ENCODE data around the gene PLCH1.

Gene PLCH1

DNA sequence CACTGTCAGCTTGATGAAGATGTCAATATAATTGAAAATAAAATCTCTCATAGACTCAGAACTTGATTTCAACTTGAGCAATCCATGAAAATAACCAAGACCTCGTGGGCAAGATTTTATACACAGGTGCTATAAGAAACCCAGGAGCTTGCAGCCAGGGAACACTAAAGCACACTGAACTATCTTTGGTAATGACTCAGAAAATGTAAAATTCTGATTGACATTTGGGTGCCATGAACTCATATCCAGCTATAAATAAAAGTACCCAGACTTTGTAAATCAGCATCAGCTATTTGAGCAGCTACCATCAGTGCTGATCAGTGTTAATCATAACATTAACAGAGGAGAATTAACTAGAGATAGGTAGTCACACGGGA is 61.5 kb downstream of the PLCH1 start:
- DNase-seq (ENCODE audit: low spot score) = no peak

- no peak for DNase-seq (ENCODE audit: low spot score)
Measured at GRCh38 chr3:155682426-155683343, 62.2 kb downstream of the PLCH1 start.

DNA sequence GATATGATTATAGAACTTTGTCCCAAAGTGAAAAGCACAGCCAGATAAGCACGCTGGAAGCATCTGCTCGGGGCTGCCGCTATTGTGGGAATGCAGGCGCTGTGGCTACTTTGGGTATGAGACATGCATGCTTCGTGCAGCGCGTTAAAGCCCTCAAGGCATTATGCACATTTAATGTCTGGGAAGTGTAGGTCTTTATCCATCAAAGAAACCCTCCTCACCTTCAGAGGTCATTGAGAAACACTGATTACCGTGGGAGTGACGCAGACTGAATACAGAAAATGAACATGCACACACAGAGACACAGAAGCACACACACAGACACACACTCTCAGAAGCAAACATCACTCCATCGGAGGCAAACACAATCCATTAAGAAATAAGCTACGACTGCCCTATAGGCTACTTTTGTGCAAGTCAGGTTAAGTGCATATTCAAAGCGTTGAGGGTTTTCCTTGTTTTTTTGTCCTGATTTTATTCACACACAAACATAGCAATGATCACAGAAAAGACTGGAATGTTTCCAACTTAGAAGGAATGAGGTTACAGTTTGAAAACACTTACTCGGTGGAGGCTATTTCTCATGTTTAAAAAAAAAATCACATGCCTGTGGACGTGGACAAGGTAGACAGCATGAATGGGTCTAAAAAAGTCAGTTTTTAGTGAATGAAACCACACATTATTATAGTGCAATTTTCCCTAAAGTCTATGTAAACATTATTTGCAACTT is 68.5 kb downstream of the PLCH1 start:
- no peak for DNase-seq (ENCODE audit: low spot score)

DNA sequence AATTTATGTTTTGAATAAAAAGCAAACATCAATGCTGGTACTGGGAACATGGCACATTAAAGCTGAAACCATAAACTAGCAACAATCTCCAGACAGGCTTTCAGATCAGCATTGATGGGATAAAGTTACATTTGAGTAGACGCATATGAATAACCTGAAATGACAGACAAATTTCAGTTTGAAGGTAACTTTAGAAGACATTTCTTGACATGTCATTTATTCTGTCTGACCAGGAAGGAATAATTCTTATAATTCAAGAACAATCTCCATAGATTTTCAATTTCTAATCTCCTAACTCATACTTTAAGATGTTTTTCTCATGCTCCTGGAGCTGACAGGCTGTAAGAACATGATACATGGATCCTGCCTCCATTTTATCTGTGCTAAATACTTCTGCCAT is 69.8 kb downstream of the PLCH1 start:
- DNase-seq (ENCODE audit: low spot score) = no peak

- no peak for DNase-seq (ENCODE audit: low spot score)
Measured at GRCh38 chr3:155673421-155673820, 71.5 kb downstream of the PLCH1 start.

DNA sequence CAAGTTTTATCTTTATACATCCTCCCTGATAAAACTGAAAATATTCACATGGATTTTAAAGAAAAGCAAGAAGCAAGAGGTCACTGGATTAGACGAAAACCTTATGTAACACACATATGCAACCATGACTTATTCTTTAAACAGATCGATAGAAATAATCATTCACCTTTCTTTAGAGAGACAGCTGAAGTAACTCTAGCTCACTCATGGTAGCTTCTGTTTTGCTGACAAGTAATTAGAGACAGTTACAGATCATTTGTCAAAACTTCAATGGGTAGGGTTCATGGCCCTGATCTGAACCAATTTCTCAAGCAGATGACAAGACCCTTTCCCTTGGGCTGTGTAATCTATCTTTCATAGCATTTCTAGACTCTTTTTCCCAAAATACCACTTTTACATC is 74.5 kb downstream of the PLCH1 start:
- no peak for DNase-seq (ENCODE audit: low spot score)

DNA sequence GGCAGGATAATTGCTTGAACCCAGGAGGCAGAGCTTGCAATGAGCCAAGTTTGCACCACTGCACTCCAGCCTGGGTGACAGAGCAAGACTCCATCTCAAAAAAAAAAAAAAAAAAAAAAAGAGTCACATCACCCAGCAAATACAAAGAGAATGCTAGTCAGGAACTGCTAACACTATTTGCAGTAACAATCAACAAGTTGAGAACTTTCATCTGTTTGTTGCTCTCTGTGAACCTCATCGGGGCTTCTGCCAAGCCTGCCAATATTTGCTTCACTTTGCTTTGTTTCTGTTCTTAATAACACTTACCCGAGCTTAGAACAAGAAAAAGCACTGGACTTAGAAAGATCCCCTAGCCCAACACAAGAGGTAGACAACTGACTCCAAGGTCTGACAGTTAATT is 76.9 kb downstream of the PLCH1 start:
- no peak for DNase-seq (ENCODE audit: low spot score)

DNA sequence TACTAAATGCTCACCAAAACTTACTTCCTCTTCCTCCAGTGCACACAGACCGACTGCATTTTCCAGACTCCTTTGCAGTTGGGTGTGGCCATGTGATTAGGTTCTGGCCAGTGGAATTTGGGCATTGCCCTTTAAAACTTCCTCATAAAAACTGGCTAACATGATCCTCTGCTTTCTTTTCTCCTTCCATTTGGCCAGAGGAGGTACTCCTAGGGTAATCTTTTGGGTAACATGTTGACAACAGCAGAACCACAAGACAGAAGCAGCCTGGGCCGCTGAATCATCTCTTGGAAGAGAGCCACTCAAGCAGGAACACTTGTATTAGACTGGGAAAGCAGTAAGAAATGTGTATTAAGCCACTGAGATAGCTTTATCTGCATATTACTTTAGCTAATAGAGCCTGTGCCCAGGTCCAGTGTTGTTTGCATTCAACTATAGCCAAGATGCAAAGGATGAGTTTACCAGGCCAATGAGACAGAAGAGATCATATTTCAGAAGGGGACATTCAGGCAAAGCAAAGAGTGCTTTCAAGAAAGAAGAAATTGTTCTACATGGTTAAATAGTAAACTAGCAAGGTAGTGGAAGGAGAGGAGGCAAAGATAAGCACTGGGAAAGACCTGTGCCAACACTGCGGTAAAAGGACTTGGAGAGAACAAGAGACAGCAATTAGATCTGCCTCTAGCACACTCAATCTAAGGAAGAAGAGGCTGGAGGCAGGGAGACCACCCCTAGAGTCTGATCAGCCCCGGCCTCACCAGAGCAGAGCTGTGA is 79.8 kb downstream of the PLCH1 start:
- no peak for DNase-seq (ENCODE audit: low spot score)

DNA sequence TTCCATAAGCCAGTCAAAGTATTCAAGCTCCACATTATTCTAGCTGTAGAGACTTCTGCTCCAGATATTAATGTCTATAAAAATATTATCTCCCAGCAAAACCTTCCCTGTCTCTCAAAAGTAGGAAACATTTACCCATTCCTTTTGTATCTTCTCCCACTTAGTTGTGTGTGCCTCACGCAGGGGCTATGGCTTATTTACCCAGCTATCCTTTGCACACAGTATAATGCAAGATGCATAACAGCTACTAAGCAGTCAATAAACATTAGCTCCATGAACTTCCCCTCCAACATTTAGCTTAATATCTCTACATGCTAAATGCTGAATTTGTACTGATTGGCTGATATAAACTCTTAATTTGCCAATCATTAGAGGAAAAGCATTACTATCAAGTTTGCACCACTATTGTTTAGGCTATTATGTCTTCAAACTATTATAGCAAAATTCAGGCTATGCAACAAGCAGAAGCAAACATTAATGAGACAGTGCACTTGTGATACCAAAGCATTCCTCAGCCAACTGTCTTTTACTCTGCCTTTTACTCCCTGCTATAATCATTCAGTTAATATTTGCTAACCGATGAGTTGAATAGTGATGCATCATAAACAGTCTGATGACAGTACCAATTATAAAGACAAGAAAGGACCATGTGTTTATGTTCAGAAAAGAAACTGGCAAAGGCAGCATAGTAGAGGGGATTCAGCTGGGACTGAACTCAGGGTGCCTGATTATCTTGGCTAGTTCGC is 81.2 kb downstream of the PLCH1 start:
- no peak for DNase-seq (ENCODE audit: low spot score)

DNA sequence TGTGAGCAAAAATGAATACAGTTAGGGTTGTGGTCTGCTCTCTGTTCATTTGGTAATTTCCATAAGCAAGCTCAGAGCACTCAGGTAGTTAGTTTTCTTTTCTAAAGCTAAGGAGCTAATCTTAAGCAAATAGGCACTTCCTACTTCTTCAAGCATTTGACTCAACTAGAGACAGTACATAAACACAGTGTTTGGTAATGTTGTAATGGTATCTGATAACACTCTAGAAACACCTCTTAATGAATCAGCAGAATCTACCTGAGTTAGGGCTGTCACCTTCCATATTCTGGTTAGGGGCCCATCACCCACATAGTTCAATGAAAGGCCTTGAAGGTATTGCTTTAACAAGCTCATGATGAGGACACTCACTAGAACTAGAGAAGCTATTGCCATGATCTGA is 83.1 kb downstream of the PLCH1 start:
- DNase-seq (ENCODE audit: low spot score) = no peak

DNA sequence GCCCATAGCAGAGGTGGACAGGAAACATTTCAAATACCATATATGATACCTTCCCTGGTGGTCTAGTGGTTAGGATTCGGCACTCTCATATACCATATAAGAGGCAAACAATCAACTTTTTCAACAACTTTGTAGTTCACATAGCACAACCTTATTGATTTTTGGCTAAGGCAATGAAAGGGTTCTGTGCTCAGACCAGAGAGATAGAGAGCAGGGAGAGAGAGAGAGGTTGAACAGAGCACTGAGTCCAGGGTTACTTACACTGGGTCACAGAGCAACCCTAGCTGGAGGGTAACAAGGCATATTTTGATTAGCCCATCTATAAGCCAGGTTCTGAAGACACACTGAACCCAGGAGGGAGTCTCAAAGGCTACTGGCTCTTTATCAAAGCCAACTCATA is 83.8 kb downstream of the PLCH1 start:
- no peak for DNase-seq (ENCODE audit: low spot score)

GRCh38 chr3:155658671-155659261 is 86.1 kb downstream of the PLCH1 start:
- DNase-seq (ENCODE audit: low spot score) = no peak

GRCh38 chr3:155658006-155658405 is 86.9 kb downstream of the PLCH1 start:
- DNase-seq (ENCODE audit: low spot score) = no peak

DNA sequence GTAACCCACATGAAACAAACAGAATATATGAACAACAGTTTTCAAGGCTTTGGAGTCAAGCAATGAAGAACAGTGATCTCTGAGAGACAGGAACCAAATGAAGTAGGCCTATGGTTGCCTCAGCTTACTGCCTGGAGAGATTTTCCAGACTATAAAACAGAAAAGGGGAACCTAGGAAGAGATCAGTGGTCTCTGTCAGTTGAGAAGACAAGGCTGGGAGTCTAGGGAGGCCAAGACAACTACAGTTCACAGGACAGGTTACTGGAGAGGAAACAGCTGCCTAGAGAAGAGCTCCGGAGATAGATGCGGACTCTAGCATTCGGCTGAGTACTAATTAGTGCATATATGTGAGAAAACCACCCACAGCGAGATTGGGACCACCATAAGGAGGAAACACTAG is 87.7 kb downstream of the PLCH1 start:
- no peak for DNase-seq (ENCODE audit: low spot score)

GRCh38 chr3:155656466-155656865 is 88.4 kb downstream of the PLCH1 start:
- DNase-seq (ENCODE audit: low spot score) = no peak

- no peak for DNase-seq (ENCODE audit: low spot score)
Measured at GRCh38 chr3:155651489-155652218, 93.2 kb downstream of the PLCH1 start.

- no peak for DNase-seq (ENCODE audit: low spot score)
Measured at GRCh38 chr3:155648013-155648591, 96.8 kb downstream of the PLCH1 start.

DNA sequence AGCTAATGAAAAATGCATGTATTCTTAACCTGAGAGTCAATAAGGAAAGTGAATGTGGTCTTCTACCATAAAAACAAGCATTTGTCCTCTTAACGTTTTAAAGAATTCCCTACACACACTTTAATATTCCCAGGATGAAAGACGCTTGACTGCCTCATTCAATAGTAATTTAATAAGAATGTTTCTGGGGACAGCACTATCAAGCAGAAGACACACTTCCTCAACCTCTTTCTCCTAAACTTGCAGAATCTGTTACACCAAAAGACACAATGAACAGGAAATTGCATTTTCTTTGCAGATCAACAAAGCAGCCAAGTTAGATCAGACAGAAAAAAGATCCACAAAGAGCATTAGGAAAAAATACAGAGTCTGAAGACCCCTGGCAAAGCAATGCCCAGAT is 97.7 kb downstream of the PLCH1 start:
- no peak for DNase-seq (ENCODE audit: low spot score)

GRCh38 chr3:155646669-155647068 is 98.2 kb downstream of the PLCH1 start:
- no peak for DNase-seq (ENCODE audit: low spot score)

DNA sequence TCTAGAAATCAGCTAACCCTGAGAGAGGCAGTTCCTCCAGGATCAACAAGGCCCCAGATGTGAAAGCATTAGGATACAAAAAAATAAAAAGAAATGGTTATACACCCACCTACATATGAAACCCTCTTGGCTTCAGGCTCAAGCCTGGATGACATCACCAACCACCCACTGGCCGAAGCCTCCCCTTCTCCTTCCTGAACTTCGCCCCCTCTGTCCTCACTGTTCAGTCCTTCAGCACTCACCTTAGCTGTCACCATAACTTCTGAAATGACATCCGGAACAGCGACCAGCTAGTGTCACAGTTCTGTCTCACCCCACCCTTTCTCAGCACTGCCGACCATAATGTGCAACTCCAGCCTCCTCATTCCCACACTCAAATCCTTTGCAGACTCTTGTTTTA is 98.7 kb downstream of the PLCH1 start:
- no peak for DNase-seq (ENCODE audit: low spot score)

Data from ecto neural progenitor cell (in vitro differentiated cells).